B cell (primary cell): Measurements from ENCODE around the gene CALM3. TPM values are rescaled to one million over a fixed set of nuclear protein-coding genes. Genes with fewer than 3 reads are reported as not detected.
A peak's percentile ranks its signal among the peaks of the same experiment; 100 is the strongest.

Experiments
- ATAC-seq: fragments of 200-7000 bp; cut with Tn5 transposase; one replicate; pipeline ENCODE4 v1.10.0; 2021; ENCODE audit warnings: low read depth, mild to moderate bottlenecking, moderate number of reproducible peaks, moderate library complexity
- CTCF ChIA-PET: fragments of 350-600 bp; sonication (Branson Sonifier 250); formaldehyde crosslinking; loops from one replicate; lab custom pipeline; 2021; ENCODE audit warnings: antibody characterized with exemption, inconsistent platforms; lab: Charles Lee
- POLR2A ChIA-PET: fragments of 350-600 bp; sonication (Branson Sonifier 250); formaldehyde crosslinking; loops from one replicate; lab custom pipeline; 2021; ENCODE audit warnings: antibody characterized with exemption; lab: Charles Lee
- DNase-seq: peaks from one replicate; pipeline ENCODE4 v3.0.0; 2013
- H2AFZ ChIP-seq: 2 replicates; pipeline ENCODE4 v1.6.1; 2012; ENCODE audit warnings: mild to moderate bottlenecking, low read depth, low read length; ENCODE audit not compliant: insufficient read depth, poor library complexity, severe bottlenecking
- H3K27ac ChIP-seq, 2 donors: 1 replicate in 1 of 2; 2 replicates in 1 of 2; pipeline ENCODE4 v1.5.1; 2012 to 2013; ENCODE audit warnings: low read length in 2 of 2, mild to moderate bottlenecking in 2 of 2, moderate library complexity in 1 of 2
- H3K27me3 ChIP-seq, 4 experiments: fragments of 200-600 bp in 1 of 4; sonication (generic) in 1 of 4; replicated peaks in 1 of 4; 1 replicate in 2 of 4; 2 replicates in 2 of 4; pipeline versions ENCODE4 v1.6.1 to v1.7.0; 2013 to 2016; ENCODE audit warnings: low read length in 3 of 4, mild to moderate bottlenecking in 2 of 4, mixed read lengths in 1 of 4, moderate library complexity in 1 of 4; ENCODE audit not compliant: insufficient read depth in 4 of 4, control insufficient read depth in 3 of 4; ENCODE audit errors: control extremely low read depth in 1 of 4
- H3K36me3 ChIP-seq, 2 experiments: replicated peaks in 1 of 2; 1 replicate in 1 of 2; 2 replicates in 1 of 2; pipeline versions ENCODE4 v1.6.1 to v1.7.1; 2013; ENCODE audit warnings: low read length in 1 of 2; ENCODE audit not compliant: insufficient read depth in 2 of 2, control insufficient read depth in 1 of 2; ENCODE audit errors: control extremely low read depth in 1 of 2, extremely low read depth in 1 of 2
- H3K4me1 ChIP-seq, 2 donors: fragments of 200-600 bp in 1 of 2; sonication (generic) in 1 of 2; 1 replicate in 1 of 2; 2 replicates in 1 of 2; pipeline versions ENCODE4 v1.5.1 to v1.6.1; 2013 to 2017; ENCODE audit warnings: low read length in 2 of 2; ENCODE audit not compliant: control insufficient read depth in 2 of 2, insufficient read depth in 2 of 2
- H3K4me2 ChIP-seq: replicated peaks from 2 replicates; pipeline ENCODE3; 2012; ENCODE audit warnings: mild to moderate bottlenecking, low read depth, low read length; ENCODE audit not compliant: poor library complexity, severe bottlenecking
- H3K4me3 ChIP-seq, 5 experiments: fragments of 200-600 bp in 1 of 5; sonication (generic) in 1 of 5; 1 replicate in 3 of 5; 2 replicates in 2 of 5; pipeline versions ENCODE4 v1.5.1 to v1.7.0; 2011 to 2016; ENCODE audit warnings: low read length in 4 of 5, mild to moderate bottlenecking in 4 of 5, low read depth in 2 of 5, control low read depth in 1 of 5, moderate library complexity in 1 of 5; ENCODE audit not compliant: insufficient read depth in 1 of 5; ENCODE audit errors: control extremely low read depth in 1 of 5, extremely low read depth in 1 of 5
- H3K79me2 ChIP-seq: fragments of 200-600 bp; sonication (generic); one replicate; pipeline ENCODE4 v1.6.0; 2016; ENCODE audit warnings: low read length; ENCODE audit not compliant: control insufficient read depth, insufficient read depth
- H3K9ac ChIP-seq: fragments of 200-600 bp; sonication (generic); 2 replicates; pipeline ENCODE4 v1.6.1; 2017; ENCODE audit warnings: mild to moderate bottlenecking, low read length, moderate library complexity
- H3K9me3 ChIP-seq, 3 donors: one replicate each; pipeline versions ENCODE4 v1.6.1 to v1.7.1; 2013; ENCODE audit warnings: low read length in 2 of 3; ENCODE audit not compliant: control insufficient read depth in 2 of 3, insufficient read depth in 1 of 3; ENCODE audit errors: control extremely low read depth in 1 of 3
- H4K20me1 ChIP-seq: 2 replicates; pipeline ENCODE4 v1.6.0; 2012; ENCODE audit warnings: mild to moderate bottlenecking, low read length; ENCODE audit not compliant: insufficient read depth, control insufficient read depth, poor library complexity, severe bottlenecking
- H3K27ac Mint-ChIP-seq: one replicate; pipeline ENCODE4 v1.8.0; 2021; ENCODE audit warnings: mixed read lengths
- H3K27me3 Mint-ChIP-seq: one replicate; pipeline ENCODE4 v1.8.0; 2021; ENCODE audit warnings: mixed read lengths
- H3K4me1 Mint-ChIP-seq: one replicate; pipeline ENCODE4 v1.8.0; 2021; ENCODE audit warnings: mixed read lengths
- H3K4me3 Mint-ChIP-seq: one replicate; pipeline ENCODE4 v1.8.0; 2021; ENCODE audit warnings: mixed read lengths
- H3K9me3 Mint-ChIP-seq: one replicate; pipeline ENCODE4 v1.8.0; 2022; ENCODE audit warnings: mixed read lengths; ENCODE audit not compliant: insufficient read depth
- CTCF ChIP-seq: fragments of 200-600 bp; IDR thresholded peaks from one replicate; pipeline ENCODE4 v1.8.0; 2022; ENCODE audit warnings: antibody characterized with exemption, mild to moderate bottlenecking
- EZH2 ChIP-seq: IDR thresholded peaks from 2 replicates; pipeline ENCODE4 v1.6.1; 2012; ENCODE audit warnings: borderline replicate concordance, low read depth, mild to moderate bottlenecking, moderate library complexity, low read length; ENCODE audit not compliant: insufficient read depth, poor library complexity, severe bottlenecking
- WGBS: methylation state at CpG from one replicate; pipeline ENCODE4 v1.1.5; 2013; ENCODE audit warnings: missing lambda C conversion rate; ENCODE audit not compliant: insufficient coverage; 5-methylcytosine and 5-hydroxymethylcytosine counted together
- intact Hi-C: fragments of 100-400 bp; cut with micrococcal nuclease; formaldehyde crosslinking; loops from one replicate; pipeline ENCODE4 v1.10.0; 2022
- polyA plus RNA-seq: library from polyadenylated mRNA; depleted of rRNA; stranded (reverse); fragments of >200 nt; gene quantifications from 2 replicates; pipeline ENCODE4 v1.2.3, GENCODE V29; 2012
- total RNA-seq, 2 donors: library from RNA; stranded (reverse); fragments of 120-200 nt in 1 of 2; gene quantifications; 1 replicate in 1 of 2; 2 replicates in 1 of 2; pipeline versions ENCODE4 v1.2.3 to v1.2.4, GENCODE V29; 2013 to 2022

Gene CALM3
- total and polyA plus RNA-seq, 2 donors (not counting 1 experiment from before 2014, with no cell fraction given) = 99.0 to 99.3 TPM

GRCh38 chr19:46610413-46610775 lies 9.3 kb downstream of the CALM3 start:
- no peak overlapping the region for H2AFZ ChIP-seq
- Mint-ChIP-seq H3K4me1 (peaks cover 33% of the 10 kb centered on the region), H3K4me3 (no peak overlapping the region)

More at GRCh38 chr19:46610413-46610775, 9.3 kb downstream of the CALM3 start:
- no peak overlapping the region for H3K4me3 ChIP-seq
- CTCF ChIA-PET = interaction anchor here (1.2 to 16.2 kb wide), 4 partner anchors 8 to 118 kb away, joined by 3 to 447 read pairs (median 48); partner anchors contain the start of genes CALM3 and DACT3
- no peaks in the 10 kb centered on the region for H3K9me3 Mint-ChIP-seq
- H3K27me3 Mint-ChIP-seq = no peaks in the 10 kb centered on the region
- H3K36me3 ChIP-seq = peaks cover 0 to 44% of the 10 kb centered on the region in 2 experiments
- TF ChIP-seq CTCF (no peak), EZH2 (no peak)
- H3K27ac ChIP-seq = no peak overlapping the region
- ATAC-seq (no peak), DNase-seq (no peak)
- H3K4me1 ChIP-seq = peaks cover 26 to 36% of the 10 kb centered on the region in 2 donors
- H3K27me3 ChIP-seq = no peaks in the 10 kb centered on the region
- POLR2A ChIA-PET = interaction anchor here (0.7 to 3.2 kb wide), 3 partner anchors 10 to 211 kb away, joined by 3 to 19 read pairs (median 3); partner anchors contain the start of gene CALM3
- H3K4me2 ChIP-seq = peak overlapping the region; percentile 55
- WGBS = no CpG with 5 or more reads among the region's 5 CpGs
- H3K9me3 ChIP-seq = peaks cover 0 to 7% (median 0%) of the 10 kb centered on the region in 3 donors
- intact Hi-C loops = no loop called here
- H3K79me2 ChIP-seq = no peaks in the 10 kb centered on the region
- peaks cover 47% of the 10 kb centered on the region for H4K20me1 ChIP-seq
- no peak overlapping the region for H3K27ac Mint-ChIP-seq
- no peak overlapping the region for H3K9ac ChIP-seq
